WTC11 (cell line): ENCODE data around the gene TEX35. TPM values are rescaled to one million over a fixed set of nuclear protein-coding genes. Genes with fewer than 3 reads are reported as not detected.

Experiments
- ATAC-seq: fragments of 200-7000 bp; cut with Tn5 transposase; 2 replicates; pipeline ENCODE4 v1.10.0; 2021; ENCODE audit warnings: mild to moderate bottlenecking, moderate library complexity
- CTCF ChIA-PET: fragments of 300-600 bp; sonication (Branson Sonifier 250); formaldehyde crosslinking; loops from one replicate; lab custom pipeline; 2021; ENCODE audit warnings: antibody characterized with exemption; lab: Charles Lee
- POLR2A ChIA-PET: fragments of 350-600 bp; sonication (Branson Sonifier 250); formaldehyde crosslinking; loops from one replicate; lab custom pipeline; 2021; ENCODE audit warnings: antibody characterized with exemption; lab: Charles Lee
- DNase-seq: peaks from one replicate; pipeline ENCODE4 v3.0.0; 2021; ENCODE audit warnings: low spot score
- H3K27ac Mint-ChIP-seq: 2 replicates; pipeline ENCODE4 v1.8.0; 2021; ENCODE audit warnings: mixed read lengths
- H3K27me3 Mint-ChIP-seq: 2 replicates; pipeline ENCODE4 v1.8.0; 2021; ENCODE audit warnings: low read depth, mild to moderate bottlenecking, moderate library complexity, mixed read lengths
- H3K36me3 Mint-ChIP-seq: 2 replicates; pipeline ENCODE4 v1.8.0; 2021; ENCODE audit warnings: mixed read lengths
- H3K4me1 Mint-ChIP-seq: 2 replicates; pipeline ENCODE4 v1.8.0; 2022; ENCODE audit warnings: mixed read lengths
- H3K4me3 Mint-ChIP-seq: 2 replicates; pipeline ENCODE4 v1.8.0; 2021; ENCODE audit warnings: mild to moderate bottlenecking, moderate library complexity, mixed read lengths
- H3K9me3 Mint-ChIP-seq: 2 replicates; pipeline ENCODE4 v1.8.0; 2021; ENCODE audit warnings: mixed read lengths
- CBFB ChIP-seq: sonication (generic); formaldehyde crosslinking; IDR thresholded peaks from 2 replicates; pipeline ENCODE4 v1.8.1; 2022; ENCODE audit warnings: mild to moderate bottlenecking, low read depth, missing genetic modification reagents
- ERG ChIP-seq: fragments of 250-450 bp; sonication (Bioruptor Pico); IDR thresholded peaks from 2 replicates; pipeline ENCODE4 v1.8.0; 2021; ENCODE audit warnings: mild to moderate bottlenecking
- GRHL2 ChIP-seq: fragments of 250-450 bp; sonication (Bioruptor Pico); IDR thresholded peaks from 2 replicates; pipeline ENCODE4 v1.8.0; 2022; ENCODE audit warnings: mild to moderate bottlenecking, moderate library complexity; ENCODE audit not compliant: insufficient replicate concordance, severe bottlenecking
- GTF2I ChIP-seq: fragments of 250-450 bp; sonication (Bioruptor Pico); conservative IDR thresholded peaks from 2 replicates; pipeline ENCODE4 v1.4.0; 2021; ENCODE audit warnings: mild to moderate bottlenecking
- MXD4 ChIP-seq: fragments of 250-450 bp; sonication (Bioruptor Pico); IDR thresholded peaks from 2 replicates; pipeline ENCODE4 v1.8.0; 2021; ENCODE audit warnings: mild to moderate bottlenecking, moderate library complexity, borderline replicate concordance
- NR1H2 ChIP-seq: sonication (generic); formaldehyde crosslinking; IDR thresholded peaks from 2 replicates; pipeline ENCODE4 v1.9.0; 2021; ENCODE audit warnings: mild to moderate bottlenecking, moderate library complexity, missing genetic modification reagents
- PRRX2 ChIP-seq: fragments of 250-450 bp; sonication (Bioruptor Pico); IDR thresholded peaks from 2 replicates; pipeline ENCODE4 v1.8.0; 2021; ENCODE audit warnings: mild to moderate bottlenecking
- RELA ChIP-seq: sonication (generic); formaldehyde crosslinking; IDR thresholded peaks from 2 replicates; pipeline ENCODE4 v1.8.1; 2022; ENCODE audit warnings: missing genetic modification reagents, mild to moderate bottlenecking, borderline replicate concordance
- RORB ChIP-seq: fragments of 250-450 bp; sonication (Bioruptor Pico); IDR thresholded peaks from 2 replicates; pipeline ENCODE4 v1.9.0; 2021; ENCODE audit warnings: mild to moderate bottlenecking
- SMAD4 ChIP-seq: sonication (generic); formaldehyde crosslinking; IDR thresholded peaks from 2 replicates; pipeline ENCODE4 v1.8.0; 2022; ENCODE audit warnings: mild to moderate bottlenecking, missing genetic modification reagents
- SOX15 ChIP-seq: fragments of 250-450 bp; sonication (Bioruptor Pico); IDR thresholded peaks from 2 replicates; pipeline ENCODE4 v1.9.0; 2021; ENCODE audit warnings: mild to moderate bottlenecking
- ZNF121 ChIP-seq: sonication (generic); formaldehyde crosslinking; IDR thresholded peaks from 2 replicates; pipeline ENCODE4 v1.8.0; 2023; ENCODE audit warnings: missing genetic modification reagents
- ZNF138 ChIP-seq: sonication (generic); formaldehyde crosslinking; conservative IDR thresholded peaks from 2 replicates; pipeline ENCODE4 v1.8.1; 2022; ENCODE audit warnings: mild to moderate bottlenecking, moderate library complexity, missing genetic modification reagents
- ZNF219 ChIP-seq: sonication (generic); formaldehyde crosslinking; IDR thresholded peaks from 2 replicates; pipeline ENCODE4 v1.8.0; 2023; ENCODE audit warnings: missing genetic modification reagents, mild to moderate bottlenecking, borderline replicate concordance
- ZNF281 ChIP-seq: sonication (generic); formaldehyde crosslinking; IDR thresholded peaks from 2 replicates; pipeline ENCODE4 v1.8.0; 2023; ENCODE audit warnings: mild to moderate bottlenecking, missing genetic modification reagents
- total RNA-seq: library from RNA; stranded (reverse); gene quantifications from 3 replicates; pipeline ENCODE4 v1.2.3, GENCODE V29; 2021
- TF ChIP-seq, protein P1 (sequence below): sonication (generic); formaldehyde crosslinking; IDR thresholded peaks from 2 replicates; pipeline ENCODE4 v1.8.1; 2023; ENCODE audit warnings: mild to moderate bottlenecking, missing genetic modification reagents, moderate library complexity
- TF ChIP-seq, protein P2 (sequence below): sonication (generic); formaldehyde crosslinking; IDR thresholded peaks from 2 replicates; pipeline ENCODE4 v1.8.1; 2023; ENCODE audit warnings: mild to moderate bottlenecking, missing genetic modification reagents
- TF ChIP-seq, protein P3 (sequence below): sonication (generic); formaldehyde crosslinking; IDR thresholded peaks from 2 replicates; pipeline ENCODE4 v1.8.1; 2022; ENCODE audit warnings: mild to moderate bottlenecking, moderate library complexity, missing genetic modification reagents
- TF ChIP-seq, protein P4 (sequence below): fragments of 250-450 bp; sonication (Bioruptor Pico); IDR thresholded peaks from 2 replicates; pipeline ENCODE4 v1.9.0; 2021; ENCODE audit warnings: moderate library complexity, mild to moderate bottlenecking, inconsistent platforms, borderline replicate concordance

The TEX35 gene
- total RNA-seq, 1 experiment from 2014 or later = not detected

DNA sequence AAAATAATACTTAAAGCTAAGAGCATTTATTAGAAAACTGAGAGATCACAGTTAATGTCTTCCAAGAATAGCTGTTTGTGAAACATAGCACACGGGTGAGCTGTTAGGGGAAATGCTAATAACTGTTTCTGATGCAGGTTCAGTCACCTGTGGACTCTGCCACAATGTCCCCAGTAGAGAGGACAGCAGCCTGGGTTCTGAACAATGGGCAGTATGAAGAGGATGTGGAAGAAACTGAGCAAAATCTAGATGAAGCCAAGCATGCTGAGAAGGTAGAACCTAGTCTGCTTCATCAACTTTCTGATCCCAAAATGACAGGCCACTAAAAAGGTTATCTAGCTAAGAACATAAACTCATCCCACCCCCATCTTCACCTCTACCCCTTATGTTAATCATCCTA lies 48.8 kb upstream of the TEX35 start (continued):
- TF ChIP-seq, protein P1, sequence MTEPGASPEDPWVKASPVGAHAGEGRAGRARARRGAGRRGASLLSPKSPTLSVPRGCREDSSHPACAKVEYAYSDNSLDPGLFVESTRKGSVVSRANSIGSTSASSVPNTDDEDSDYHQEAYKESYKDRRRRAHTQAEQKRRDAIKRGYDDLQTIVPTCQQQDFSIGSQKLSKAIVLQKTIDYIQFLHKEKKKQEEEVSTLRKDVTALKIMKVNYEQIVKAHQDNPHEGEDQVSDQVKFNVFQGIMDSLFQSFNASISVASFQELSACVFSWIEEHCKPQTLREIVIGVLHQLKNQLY (CRISPR knock-in tag) = no peak
- TF ChIP-seq ZNF281 (CRISPR knock-in tag) = no peak
- TF ChIP-seq, all 79 proteins: peak for 0

DNA sequence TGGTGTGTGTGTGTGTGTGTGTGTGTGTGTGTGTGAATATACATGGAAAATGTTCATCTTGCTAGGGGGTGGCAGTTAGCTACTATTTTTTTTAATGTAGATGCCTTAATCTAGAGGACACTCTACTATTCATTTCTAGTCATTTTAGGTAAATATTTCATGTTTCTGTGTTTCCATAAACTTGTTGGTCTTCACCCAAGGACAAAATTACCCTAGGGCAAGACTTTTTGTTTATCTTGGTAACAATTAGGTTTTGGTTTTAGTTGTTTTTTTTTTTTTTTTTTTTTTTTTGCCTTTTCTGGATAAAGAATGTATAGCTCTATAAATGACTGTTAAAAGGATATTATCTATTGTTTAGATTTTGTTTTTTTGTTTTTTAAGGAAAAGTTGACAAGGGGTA lies 48.3 kb upstream of the TEX35 start:
- ATAC-seq (no peak), DNase-seq (no peak)
- no peak for TF ChIP-seq ZNF121 (CRISPR knock-in tag)
- TF ChIP-seq ZNF219 (CRISPR knock-in tag) = no peak
- no peak for TF ChIP-seq PRRX2 (CRISPR knock-in tag)
- TF ChIP-seq NR1H2 = no peak
- ChIA-PET POLR2A (interaction anchor here (0.6 kb wide), 1 partner anchor 110 kb away, joined by 3 read pairs; no protein-coding TSS in a partner anchor), CTCF (interaction anchor here (0.6 to 1.0 kb wide), 3 partner anchors 36 to 165 kb away, joined by 3 to 4 read pairs (median 3); no protein-coding TSS in a partner anchor)
- Mint-ChIP-seq H3K27ac (no peak overlapping the region), H3K4me3 (no peak overlapping the region), H3K9me3 (no peaks in the 10 kb centered on the region), H3K4me1 (peaks cover 6% of the 10 kb centered on the region), H3K36me3 (peaks cover 25% of the 10 kb centered on the region), H3K27me3 (no peaks in the 10 kb centered on the region)

DNA sequence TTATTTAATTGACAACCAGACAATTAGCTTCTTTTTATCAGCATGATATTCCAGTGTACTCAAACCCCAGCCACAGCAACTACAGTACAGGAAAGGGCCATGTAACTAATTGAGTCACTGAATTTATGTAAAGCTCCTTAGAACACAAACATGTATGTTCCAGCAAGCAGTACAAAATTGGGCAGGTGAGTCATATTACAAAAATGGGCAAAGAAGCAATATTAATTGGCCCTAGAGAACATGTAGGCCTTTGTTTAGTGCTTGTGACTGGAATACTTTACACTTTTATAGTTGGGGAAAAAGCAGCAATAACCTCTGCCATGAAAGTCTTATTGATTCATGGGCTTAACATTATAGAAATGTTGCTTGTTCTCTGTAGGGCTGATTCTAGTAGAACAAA lies 47.9 kb upstream of the TEX35 start:
- H3K36me3 Mint-ChIP-seq = peaks cover 25% of the 10 kb centered on the region
- H3K27ac Mint-ChIP-seq = no peak overlapping the region
- ChIA-PET CTCF (interaction anchor here (0.6 to 1.1 kb wide), 2 partner anchors 37 to 85 kb away, joined by 4 read pairs; no protein-coding TSS in a partner anchor), POLR2A (interaction anchor here (0.6 kb wide), 1 partner anchor 110 kb away, joined by 3 read pairs; no protein-coding TSS in a partner anchor)
- H3K9me3 Mint-ChIP-seq = no peaks in the 10 kb centered on the region
- H3K27me3 Mint-ChIP-seq = no peaks in the 10 kb centered on the region
- ATAC-seq (no peak), DNase-seq (no peak)
- H3K4me1 Mint-ChIP-seq = peaks cover 6% of the 10 kb centered on the region
- TF ChIP-seq RELA (no peak), RORB (CRISPR knock-in tag) (no peak), SMAD4 (CRISPR knock-in tag) (no peak), SOX15 (CRISPR knock-in tag) (no peak)
- TF ChIP-seq, protein P2, sequence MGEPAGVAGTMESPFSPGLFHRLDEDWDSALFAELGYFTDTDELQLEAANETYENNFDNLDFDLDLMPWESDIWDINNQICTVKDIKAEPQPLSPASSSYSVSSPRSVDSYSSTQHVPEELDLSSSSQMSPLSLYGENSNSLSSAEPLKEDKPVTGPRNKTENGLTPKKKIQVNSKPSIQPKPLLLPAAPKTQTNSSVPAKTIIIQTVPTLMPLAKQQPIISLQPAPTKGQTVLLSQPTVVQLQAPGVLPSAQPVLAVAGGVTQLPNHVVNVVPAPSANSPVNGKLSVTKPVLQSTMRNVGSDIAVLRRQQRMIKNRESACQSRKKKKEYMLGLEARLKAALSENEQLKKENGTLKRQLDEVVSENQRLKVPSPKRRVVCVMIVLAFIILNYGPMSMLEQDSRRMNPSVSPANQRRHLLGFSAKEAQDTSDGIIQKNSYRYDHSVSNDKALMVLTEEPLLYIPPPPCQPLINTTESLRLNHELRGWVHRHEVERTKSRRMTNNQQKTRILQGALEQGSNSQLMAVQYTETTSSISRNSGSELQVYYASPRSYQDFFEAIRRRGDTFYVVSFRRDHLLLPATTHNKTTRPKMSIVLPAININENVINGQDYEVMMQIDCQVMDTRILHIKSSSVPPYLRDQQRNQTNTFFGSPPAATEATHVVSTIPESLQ (CRISPR knock-in tag) = no peak
- TF ChIP-seq, protein P3, sequence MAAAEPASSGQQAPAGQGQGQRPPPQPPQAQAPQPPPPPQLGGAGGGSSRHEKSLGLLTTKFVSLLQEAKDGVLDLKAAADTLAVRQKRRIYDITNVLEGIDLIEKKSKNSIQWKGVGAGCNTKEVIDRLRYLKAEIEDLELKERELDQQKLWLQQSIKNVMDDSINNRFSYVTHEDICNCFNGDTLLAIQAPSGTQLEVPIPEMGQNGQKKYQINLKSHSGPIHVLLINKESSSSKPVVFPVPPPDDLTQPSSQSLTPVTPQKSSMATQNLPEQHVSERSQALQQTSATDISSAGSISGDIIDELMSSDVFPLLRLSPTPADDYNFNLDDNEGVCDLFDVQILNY (CRISPR knock-in tag) = no peak
- no peak overlapping the region for H3K4me3 Mint-ChIP-seq

DNA sequence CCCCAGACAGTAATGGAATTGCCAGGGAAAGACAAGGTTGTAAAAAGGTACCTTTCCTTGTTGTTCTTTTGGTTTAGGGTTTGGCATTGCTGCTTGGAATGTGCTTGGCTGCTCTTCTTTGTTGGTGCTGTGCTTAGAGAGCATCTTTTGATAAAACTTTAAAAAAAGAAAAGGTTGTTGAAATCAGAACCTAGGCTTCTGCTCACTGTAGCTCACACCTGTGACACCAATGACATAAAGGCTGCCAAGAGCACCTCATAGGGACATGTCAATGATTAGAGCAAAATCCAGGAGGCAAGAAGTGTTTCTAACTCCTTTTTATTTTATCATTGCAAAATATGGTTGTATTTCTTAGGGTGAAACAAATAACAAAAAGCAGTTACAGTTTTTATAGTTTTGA lies 45.1 kb upstream of the TEX35 start:
- ATAC-seq (no peak), DNase-seq (no peak)
- CTCF ChIA-PET = interaction anchor here (3.7 kb wide), 1 partner anchor 33 kb away, joined by 23 read pairs; no protein-coding TSS in a partner anchor
- H3K4me1 Mint-ChIP-seq = peaks cover 2% of the 10 kb centered on the region; the same call in 1 of the 2 replicates
- POLR2A ChIA-PET = no interaction called here
- H3K27me3 Mint-ChIP-seq = no peaks in the 10 kb centered on the region
- H3K36me3 Mint-ChIP-seq = peaks cover 30% of the 10 kb centered on the region
- H3K27ac Mint-ChIP-seq = no peak overlapping the region
- H3K9me3 Mint-ChIP-seq = no peaks in the 10 kb centered on the region
- no peak overlapping the region for H3K4me3 Mint-ChIP-seq
- TF ChIP-seq ZNF281 (CRISPR knock-in tag) (no peak), MXD4 (CRISPR knock-in tag) (no peak), CBFB (CRISPR knock-in tag) (no peak), ERG (no peak), GTF2I (CRISPR knock-in tag) (no peak), ZNF138 (no peak), GRHL2 (CRISPR knock-in tag) (no peak)
- TF ChIP-seq, protein P4, sequence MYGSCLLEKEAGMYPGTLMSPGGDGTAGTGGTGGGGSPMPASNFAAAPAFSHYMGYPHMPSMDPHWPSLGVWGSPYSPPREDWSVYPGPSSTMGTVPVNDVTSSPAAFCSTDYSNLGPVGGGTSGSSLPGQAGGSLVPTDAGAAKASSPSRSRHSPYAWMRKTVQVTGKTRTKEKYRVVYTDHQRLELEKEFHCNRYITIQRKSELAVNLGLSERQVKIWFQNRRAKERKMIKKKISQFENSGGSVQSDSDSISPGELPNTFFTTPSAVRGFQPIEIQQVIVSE (CRISPR knock-in tag) = no peak
